ENCODE data around the gene ITGA2.

The ITGA2 gene

DNA sequence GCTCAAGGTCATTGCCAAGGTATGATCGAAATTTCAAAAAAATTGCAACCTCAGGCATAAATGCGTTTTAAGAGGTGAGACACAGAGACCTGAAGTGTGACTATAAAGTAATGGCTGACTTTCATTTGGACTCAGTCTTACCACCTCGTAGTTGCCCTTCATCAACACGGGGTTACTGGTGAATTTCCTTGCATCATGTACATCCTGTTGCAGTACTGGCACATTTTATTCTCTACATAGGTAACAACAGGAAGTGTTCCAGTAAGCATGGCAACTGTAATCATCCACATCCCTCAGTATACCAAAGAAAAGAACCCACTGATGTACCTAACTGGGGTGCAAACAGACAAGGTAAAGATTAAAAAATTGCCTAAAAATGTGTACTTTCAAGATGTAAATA, 91.1 kb downstream of the ITGA2 start:
- DNase-seq = no peak
- H3K9me3 ChIP-seq = no peaks in the 10 kb centered on the region
- peaks cover 33% of the 10 kb centered on the region for H3K27me3 ChIP-seq
- H3K36me3 ChIP-seq = no peaks in the 10 kb centered on the region
- TF ChIP-seq, protein P1, sequence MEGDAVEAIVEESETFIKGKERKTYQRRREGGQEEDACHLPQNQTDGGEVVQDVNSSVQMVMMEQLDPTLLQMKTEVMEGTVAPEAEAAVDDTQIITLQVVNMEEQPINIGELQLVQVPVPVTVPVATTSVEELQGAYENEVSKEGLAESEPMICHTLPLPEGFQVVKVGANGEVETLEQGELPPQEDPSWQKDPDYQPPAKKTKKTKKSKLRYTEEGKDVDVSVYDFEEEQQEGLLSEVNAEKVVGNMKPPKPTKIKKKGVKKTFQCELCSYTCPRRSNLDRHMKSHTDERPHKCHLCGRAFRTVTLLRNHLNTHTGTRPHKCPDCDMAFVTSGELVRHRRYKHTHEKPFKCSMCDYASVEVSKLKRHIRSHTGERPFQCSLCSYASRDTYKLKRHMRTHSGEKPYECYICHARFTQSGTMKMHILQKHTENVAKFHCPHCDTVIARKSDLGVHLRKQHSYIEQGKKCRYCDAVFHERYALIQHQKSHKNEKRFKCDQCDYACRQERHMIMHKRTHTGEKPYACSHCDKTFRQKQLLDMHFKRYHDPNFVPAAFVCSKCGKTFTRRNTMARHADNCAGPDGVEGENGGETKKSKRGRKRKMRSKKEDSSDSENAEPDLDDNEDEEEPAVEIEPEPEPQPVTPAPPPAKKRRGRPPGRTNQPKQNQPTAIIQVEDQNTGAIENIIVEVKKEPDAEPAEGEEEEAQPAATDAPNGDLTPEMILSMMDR (IDR thresholded peaks at IDR 0.05; ENCODE audit: low read depth, low read length) = no peak
- no peak overlapping the region for H3K4me3 ChIP-seq (ENCODE audit: low read depth, low read length)
- no peaks in the 10 kb centered on the region for H3K4me1 ChIP-seq

DNA sequence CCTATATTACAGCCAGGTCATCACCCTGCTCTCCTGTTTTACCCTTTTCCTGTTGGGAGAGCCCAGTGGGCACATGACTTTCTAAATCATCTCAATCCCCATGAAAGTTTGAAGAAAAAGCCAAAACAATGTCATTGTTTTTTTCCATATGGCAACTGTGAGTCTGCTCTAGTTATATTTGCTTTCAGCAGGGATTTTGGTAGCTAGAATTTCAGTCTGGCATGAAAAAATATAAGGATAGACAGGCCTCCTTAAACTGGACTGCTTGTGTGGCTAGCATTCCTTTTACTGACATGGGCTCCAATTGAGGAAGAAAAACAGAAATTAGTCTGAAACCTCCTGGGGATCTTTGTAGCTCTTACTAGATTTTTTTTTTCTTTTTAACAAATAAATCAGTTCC, 94.8 kb downstream of the ITGA2 start:
- TF ChIP-seq, protein P1 (IDR thresholded peaks at IDR 0.05; ENCODE audit: low read depth, low read length) = no peak
- Histone ChIP-seq H3K27me3 (peaks cover 26% of the 10 kb centered on the region), H3K4me3 (ENCODE audit: low read depth, low read length) (no peak overlapping the region), H3K9me3 (no peaks in the 10 kb centered on the region), H3K36me3 (no peaks in the 10 kb centered on the region), H3K4me1 (no peaks in the 10 kb centered on the region)
- no peak for DNase-seq

DNA sequence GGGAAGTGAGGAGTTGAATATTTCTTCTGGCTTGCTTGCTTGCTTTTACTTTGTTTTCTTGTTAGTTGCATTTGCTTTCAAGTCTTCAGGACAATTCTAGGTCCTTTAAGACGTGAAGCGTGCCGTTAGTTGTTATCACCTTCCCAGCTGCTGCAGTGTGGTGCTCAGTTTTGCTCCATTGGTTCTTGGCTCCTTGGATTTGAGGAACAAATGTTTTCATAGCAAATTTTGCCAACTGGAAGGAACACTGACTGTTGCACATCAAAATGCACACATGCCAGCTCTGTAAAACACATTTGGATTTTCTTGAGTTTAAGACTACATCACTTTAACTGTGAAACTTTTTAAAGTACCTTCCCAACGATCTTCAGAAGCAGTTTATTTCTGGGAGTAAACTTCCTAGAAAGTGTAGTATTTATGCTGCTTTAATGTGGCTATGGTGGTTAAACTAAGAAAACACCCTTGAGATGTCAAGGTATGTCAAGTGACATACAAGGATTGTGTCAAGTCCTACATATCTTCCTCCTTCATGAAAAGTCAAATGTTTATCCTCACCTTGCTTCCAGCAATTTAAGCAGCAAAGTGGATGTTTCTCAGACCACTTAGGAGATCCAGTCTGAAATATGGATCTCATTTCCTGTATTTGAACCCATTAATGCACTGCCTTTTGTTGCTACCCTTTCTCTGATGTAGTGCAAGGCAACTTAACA, 95.5 kb downstream of the ITGA2 start:
- Histone ChIP-seq H3K9me3 (no peaks in the 10 kb centered on the region), H3K4me3 (ENCODE audit: low read depth, low read length) (no peak overlapping the region), H3K27me3 (peaks cover 24% of the 10 kb centered on the region), H3K4me1 (no peaks in the 10 kb centered on the region), H3K36me3 (no peaks in the 10 kb centered on the region)
- TF ChIP-seq, protein P1 (IDR thresholded peaks at IDR 0.05; ENCODE audit: low read depth, low read length) = no peak
- DNase-seq = no peak

DNA sequence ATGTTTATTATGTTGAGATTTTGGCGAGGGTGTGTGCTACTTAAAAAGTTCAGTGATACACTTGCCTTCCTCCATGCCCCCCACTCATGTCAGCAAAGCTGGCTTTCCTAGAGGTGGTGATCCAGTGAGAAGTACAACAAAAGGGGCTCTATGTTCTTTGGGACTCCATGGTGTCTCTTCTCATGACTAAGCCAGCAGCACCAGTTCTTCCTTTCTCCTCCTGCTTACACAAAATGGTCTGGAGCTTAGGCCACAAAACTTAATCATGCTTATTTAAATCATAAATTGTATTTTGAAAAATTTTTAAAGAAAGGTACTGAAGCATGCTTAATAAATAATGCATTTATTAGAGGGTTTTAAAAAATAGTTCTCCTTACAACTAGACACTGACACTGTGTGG, 98.0 kb downstream of the ITGA2 start:
- TF ChIP-seq, protein P1 (IDR thresholded peaks at IDR 0.05; ENCODE audit: low read depth, low read length) = no peak
- Histone ChIP-seq H3K4me3 (ENCODE audit: low read depth, low read length) (no peak overlapping the region), H3K9me3 (no peaks in the 10 kb centered on the region), H3K36me3 (no peaks in the 10 kb centered on the region), H3K4me1 (no peaks in the 10 kb centered on the region), H3K27me3 (peaks cover 11% of the 10 kb centered on the region; the same call in 1 of the 2 replicates)
- no peak for DNase-seq

DNA sequence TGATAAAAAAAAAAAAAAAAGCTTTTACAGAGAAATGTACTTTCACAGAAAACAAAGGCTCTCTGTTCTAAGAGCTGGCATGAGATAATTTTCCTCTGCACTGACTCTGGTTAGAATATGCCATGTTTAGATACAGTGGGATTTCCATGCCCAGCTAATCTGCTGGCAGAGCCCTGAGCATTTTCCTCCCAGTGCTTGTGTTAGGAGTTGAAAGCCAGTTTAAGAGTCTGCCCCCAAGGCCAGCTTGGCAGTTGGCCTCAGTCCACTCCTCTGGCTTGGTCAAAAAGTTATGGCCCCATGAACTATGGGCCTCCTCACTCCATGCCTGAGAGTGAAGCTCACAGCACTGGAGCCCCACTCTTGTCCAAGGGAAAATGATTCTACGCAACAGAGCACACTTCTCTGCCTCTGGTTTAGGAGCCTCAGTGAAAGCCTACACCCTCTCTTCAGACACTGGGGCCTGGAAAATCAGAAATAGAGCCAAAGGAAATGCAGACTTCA, 98.5 kb downstream of the ITGA2 start:
- Histone ChIP-seq H3K9me3 (no peaks in the 10 kb centered on the region), H3K36me3 (no peaks in the 10 kb centered on the region), H3K27me3 (peaks cover 11% of the 10 kb centered on the region; the same call in 1 of the 2 replicates), H3K4me3 (ENCODE audit: low read depth, low read length) (no peak overlapping the region), H3K4me1 (no peaks in the 10 kb centered on the region)
- no peak for DNase-seq
- TF ChIP-seq, protein P1 (IDR thresholded peaks at IDR 0.05; ENCODE audit: low read depth, low read length) = no peak

DNA sequence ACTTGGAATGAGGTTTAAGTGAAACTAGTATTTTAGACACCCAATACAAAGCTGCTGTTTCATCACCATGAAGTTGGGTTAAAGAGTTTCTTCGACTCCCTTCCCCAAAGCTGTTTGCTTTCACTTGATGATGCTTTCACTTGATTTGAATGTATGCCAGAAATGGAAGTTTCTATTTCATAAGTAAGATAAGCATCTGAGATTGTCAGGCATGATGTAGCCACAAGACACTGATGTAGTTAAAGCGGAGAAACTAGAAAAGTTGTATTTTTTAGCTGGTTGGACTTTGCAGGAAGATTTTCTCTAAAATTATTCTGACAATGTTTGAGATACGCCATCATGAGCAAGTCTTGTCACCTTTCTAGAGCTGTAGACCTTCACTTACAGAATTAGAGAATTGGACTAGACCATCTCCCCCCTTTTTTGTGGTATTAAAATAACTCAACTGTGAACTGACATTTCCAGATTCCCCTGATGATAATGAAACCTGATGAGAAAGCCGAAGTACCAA, 100.4 kb downstream of the ITGA2 start:
- TF ChIP-seq, protein P1 (IDR thresholded peaks at IDR 0.05; ENCODE audit: low read depth, low read length) = no peak
- no peak for DNase-seq
- Histone ChIP-seq H3K4me1 (no peaks in the 10 kb centered on the region), H3K27me3 (no peaks in the 10 kb centered on the region), H3K9me3 (no peaks in the 10 kb centered on the region), H3K4me3 (ENCODE audit: low read depth, low read length) (no peak overlapping the region), H3K36me3 (no peaks in the 10 kb centered on the region)

Measured in BE2C (cell line).